ENCODE results near the gene ACTR1A.
"Not testable (repeated sequence)": the region's sequence is repeated elsewhere in the genome, so short reads cannot be mapped to it uniquely, and the experiment has no call there.

ACTR1A gene

DNA sequence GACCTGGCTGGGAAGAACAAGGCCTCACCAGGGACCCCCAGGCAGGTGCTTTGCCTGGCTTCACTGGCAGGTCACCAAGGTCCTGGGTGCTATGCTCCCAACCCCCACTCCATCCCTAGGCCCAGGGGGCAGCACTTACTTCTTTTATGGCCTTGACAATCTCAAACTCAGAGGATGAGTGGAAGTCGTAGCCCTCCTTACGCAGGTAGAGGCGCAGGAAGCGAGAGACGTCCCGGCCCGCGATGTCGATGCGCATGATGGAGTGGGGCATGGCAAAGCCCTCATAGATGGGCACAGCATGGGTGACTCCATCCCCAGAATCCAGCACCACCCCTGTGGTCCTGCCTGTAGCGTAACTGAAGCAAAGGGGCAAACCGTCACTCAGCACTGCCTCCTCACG is 18.5 kb downstream of the ACTR1A start:
- DNase-seq (ENCODE audit: low read depth) = no peak

DNA sequence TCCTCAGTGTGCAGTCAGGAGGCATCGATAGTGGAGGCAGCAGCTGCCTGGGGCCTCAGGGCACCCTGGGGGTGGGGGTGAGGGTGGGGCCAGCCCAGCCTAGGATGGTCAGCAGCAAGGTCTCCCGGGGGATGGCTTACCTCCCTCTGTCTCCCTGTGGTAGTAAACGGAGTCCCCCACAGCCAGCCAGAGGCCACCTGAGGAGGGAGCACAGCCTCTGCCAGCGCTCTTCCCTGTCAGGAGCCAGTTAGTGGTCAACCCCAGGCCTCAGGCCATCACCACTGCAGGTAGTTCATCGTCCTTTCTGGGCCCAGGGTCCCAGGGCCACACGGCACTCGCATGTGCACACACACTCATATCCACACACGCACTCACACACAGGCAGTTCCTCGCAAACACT is 22.1 kb downstream of the ACTR1A start:
- no peak for DNase-seq (ENCODE audit: low read depth)

DNA sequence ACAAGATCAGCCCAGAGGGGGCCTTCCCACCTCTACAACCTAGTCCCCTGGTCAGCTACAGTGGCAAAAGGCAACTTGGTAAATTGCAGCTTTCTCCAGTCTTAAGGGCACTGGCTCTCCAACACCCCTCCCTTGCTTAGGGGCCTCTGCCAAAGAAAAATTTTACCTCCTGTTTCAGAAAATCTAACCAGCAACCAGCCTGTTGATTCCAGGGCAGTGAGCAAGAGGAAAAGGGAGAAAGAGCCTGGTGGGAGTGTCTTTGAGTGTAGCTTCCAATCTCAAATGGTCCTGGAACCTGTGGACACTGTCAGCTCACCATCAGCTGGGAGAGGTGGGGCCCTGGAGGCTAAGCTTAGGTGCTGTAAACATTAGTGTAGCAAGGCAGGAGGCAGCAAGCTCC is 22.9 kb downstream of the ACTR1A start:
- no peak for DNase-seq (ENCODE audit: low read depth)

DNA sequence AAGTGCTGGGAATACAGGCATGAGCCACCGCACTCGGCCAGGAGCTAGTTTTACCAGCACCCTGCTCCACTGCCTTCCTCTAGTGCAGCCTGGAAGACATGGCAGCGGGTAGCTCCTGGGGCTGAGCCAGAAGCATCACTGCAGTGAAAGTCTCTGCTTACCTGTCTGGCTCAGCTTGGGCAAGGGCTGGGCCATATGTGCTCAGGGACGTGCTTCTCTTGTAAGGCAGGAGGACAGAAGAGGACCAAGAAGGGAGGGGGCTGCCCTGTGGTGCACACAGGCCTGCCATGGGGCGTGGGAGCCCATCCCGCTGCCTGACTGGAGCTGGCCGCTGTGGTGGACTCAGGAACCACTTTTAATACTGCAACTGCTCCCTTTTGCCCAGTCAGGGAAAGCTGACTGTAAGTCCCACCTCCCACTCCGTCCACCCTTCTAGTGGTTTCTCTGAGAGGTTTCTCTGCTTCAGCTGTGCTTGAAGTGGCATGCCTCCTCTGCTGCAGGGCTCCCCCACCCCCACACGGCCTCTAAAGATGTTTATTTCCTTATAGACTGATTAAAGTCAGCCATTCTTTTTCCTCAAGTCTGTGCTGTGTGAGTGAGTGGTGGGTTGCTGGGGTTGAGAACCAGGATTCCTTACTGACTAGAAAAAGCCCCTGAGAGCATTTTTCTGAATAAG is 25.9 kb downstream of the ACTR1A start:
- no peak for DNase-seq (ENCODE audit: low read depth)

DNA sequence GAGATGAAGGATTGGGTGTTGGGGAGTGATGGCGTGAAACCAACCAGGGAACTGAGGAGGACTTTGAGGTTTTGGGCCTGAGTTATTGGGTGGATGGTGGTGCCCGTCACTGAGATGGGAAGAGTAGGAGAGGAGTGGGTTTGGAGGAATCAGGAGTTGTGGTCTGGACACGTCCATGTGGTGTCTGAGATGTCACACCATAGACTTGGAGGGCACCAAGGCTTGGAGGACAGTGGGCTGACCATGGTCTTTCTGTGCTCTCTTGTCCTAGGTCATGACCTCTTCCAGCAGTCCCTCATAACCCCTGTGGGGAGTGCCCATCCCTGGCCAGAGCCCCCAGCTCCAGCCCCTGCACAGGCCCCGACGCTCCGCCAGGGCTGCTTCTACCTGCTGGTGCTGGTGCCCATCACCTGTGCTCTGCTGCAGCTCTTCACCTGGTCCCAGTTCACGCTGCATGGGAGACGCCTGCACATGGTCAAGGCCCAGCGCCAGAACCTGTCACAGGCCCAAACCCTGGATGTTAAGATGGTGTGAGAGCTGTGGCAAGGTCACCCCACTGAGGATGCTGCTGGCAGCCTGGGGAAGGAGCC is 27.0 kb downstream of the ACTR1A start:
- DNase-seq (ENCODE audit: low read depth) = no peak

DNA sequence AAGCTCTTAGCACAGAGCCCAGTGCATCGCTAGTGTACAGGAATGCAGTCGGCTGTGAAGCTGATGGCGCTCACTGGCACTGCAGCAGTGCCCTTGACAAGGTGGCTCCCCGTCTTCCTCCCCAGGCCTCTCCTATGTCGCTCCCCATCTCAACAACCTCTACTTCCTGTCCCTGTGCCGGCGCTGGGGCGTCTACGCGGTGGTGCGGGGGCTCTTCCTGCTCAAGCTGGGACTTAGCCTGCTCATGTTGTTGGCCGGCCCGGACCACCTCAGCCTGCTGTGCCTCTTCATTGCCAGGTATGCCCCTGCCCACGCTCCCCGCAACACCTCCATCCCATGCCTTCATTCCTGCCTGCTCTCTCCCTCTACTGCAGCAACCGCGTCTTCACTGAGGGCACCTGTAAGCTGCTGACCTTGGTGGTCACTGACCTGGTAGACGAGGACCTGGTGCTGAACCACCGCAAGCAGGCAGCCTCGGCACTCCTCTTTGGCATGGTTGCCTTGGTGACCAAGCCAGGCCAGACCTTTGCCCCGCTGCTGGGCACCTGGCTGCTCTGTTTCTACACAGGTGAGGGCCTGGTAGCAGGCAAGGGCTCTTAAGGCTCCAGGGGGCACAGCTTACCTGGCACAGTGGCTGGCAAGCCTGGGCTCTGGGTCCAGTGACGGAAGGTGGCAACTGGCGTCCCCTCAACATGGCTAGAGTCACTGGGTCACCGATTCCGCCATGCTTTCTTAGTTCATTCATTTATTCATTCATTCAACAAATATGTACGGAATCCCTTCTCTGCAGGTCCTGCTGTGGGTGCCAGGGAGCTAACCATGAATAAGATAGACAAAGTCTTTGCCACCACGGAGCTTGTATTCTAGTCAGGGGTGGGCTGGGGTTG is 28.8 kb downstream of the ACTR1A start:
- DNase-seq (ENCODE audit: low read depth) = no peak

DNA sequence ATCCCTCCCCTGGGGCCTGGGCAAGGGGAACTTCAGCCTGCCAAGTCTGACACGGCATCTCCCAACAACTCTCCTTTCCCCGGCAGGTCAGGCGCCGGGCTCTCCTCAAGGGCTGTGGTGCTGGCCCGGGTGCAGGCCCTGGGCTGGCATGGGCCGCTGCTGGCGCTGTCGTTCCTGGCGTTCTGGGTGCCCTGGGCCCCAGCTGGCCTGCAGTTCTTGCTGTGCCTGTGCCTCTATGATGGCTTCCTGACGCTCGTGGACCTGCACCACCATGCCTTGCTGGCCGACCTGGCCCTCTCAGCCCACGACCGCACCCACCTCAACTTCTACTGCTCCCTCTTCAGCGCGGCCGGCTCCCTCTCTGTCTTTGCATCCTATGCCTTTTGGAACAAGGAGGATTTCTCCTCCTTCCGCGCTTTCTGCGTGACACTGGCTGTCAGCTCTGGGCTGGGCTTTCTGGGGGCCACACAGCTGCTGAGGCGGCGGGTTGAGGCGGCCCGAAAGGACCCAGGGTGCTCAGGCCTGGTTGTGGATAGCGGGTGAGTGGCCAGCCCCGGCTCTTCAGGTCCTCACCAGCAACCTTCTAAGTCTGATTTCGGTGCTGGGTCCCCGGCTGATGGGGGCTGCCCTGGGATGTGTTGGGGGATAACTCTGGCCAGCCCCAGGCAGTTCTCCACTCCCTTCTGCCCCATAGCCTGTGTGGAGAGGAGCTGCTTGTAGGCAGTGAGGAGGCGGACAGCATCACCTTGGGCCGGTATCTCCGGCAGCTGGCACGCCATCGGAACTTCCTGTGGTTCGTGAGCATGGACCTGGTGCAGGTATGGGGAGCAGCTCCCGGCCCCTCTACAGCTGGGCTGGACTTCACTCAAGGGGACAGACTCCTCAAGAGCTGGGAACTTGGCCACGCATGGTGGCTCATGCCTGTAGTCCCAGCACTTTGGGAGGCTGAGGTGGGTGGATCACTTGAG is 31.6 kb downstream of the ACTR1A start:
- DNase-seq (ENCODE audit: low read depth) = no peak

DNA sequence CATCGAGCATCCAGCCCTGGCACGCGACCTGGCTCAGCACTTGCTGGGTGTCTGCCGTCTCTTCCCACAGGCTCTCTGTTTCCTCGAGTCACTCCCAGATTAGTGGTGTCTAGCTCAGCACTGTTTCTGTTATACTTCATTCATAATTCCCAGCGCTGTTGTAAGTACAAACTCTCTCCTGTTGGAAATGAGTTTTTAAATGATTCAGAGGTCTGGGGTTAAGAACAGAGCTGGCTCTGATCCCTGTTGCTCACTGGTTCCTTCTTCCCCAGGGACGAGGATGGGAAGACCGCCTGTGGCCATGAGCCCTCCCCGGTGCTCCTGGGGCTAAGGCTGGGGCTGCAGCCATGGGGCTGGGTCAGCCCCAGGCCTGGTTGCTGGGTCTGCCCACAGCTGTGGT is 33.8 kb downstream of the ACTR1A start:
- DNase-seq (ENCODE audit: low read depth) = no peak

DNA sequence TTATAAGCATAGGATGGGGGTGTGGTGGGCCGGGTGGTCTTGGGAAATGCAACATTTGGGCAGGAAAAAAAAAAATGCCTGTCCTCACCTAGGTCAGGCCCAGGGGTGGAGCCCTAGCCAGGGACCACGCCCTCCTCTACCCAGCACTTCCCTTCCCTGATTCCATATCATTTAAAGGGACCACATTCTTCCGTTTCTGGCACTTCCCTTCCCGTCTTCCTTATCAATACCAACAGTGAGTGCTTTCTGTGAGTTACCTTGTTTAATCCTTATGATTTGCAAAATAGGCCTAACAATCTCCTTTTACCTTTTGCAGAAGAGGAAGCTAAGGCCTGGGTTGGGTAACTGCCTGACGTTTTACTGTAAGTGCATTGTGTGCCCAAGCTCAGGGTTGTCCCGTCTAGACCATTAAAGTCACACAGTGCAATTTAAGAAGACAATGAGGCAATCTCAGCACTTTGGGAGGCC is 34.5 kb downstream of the ACTR1A start:
- DNase-seq (ENCODE audit: low read depth) = no peak

DNA sequence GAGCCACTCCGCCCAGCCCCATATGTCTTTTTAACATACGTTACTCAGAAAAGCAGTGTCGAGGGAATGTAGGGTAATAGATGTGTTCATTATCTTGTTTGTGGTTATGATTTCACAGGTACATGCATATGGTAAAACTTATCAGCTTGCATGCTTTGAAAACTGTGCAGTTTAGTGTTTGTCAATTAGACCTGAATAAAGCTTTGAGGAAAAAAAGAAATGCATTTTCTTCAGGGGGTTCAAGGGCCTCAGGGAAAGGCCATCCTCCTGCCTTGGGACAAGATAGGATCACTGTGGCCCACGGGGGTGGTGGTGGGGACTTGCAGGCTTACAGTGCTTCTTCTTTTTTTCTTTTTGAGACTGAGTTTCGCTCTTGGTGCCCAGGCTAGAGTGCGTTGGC is 35.2 kb downstream of the ACTR1A start:
- no peak for DNase-seq (ENCODE audit: low read depth)

DNA sequence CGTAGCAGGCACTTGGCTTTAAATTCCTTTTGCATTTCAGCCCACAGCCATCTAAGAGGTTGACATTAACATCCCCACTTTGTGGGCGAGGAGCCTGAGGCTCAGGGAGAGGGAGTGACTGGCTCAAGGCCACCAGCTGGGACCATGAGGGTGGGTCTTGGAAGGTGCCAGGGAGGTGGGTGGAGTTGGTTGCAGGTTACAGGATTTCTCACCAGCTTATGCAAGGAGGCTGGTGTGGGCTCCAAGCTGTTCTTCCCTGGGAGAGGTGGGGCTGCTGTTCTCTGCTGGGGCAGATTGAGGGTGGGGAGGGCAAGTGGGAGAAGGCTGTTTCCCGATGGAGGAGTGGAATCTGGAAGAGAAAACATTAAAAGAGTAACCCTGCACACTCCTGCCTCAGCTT is 37.0 kb downstream of the ACTR1A start:
- no peak for DNase-seq (ENCODE audit: low read depth)

DNA sequence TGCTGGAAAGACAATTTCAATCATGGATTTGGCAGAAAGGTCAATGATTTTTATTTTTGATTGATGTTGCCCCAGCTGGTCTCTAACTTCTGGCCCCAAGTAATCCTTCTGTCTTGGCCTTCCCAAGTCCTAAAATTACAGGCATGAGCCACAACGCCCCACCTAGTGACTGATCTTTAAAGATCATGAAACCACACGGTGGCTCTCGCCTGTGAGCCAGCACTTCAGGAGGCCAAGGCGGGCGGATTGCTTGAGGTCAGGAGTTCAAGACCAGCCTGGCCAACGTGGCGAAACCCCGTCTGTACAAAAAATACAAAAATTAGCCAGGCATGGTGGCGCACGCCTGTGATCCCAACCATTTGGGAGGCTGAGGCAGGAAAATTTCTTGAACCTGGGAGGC is 38.5 kb downstream of the ACTR1A start:
- DNase-seq (ENCODE audit: low read depth) = no peak

DNA sequence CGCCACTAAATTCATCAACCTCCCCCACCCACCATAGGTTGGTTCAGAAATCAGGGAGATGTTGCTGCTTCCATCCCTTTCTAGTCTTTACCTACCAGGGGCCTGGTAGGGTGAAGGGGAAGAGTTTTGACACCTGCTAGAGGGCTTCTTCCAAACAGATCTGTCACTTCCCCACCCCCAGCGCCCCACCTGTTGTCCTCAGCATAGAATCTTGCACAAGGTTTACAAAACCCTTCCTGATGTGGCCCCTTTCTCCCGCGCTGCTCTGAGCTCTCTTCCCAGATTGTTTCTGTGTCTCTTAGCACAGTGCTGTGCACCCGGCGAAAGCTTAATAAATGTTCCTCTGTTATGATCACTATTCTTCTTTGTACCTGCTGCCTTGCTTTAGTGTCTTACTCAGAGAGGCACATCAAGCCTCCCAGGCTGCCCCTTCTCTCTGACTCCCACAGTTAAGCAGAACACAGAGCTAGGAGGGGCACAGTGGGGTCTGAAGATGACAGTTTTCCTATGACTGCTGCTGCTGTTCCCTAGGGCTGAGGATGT is 39.9 kb downstream of the ACTR1A start:
- DNase-seq (ENCODE audit: low read depth) = no peak

DNA sequence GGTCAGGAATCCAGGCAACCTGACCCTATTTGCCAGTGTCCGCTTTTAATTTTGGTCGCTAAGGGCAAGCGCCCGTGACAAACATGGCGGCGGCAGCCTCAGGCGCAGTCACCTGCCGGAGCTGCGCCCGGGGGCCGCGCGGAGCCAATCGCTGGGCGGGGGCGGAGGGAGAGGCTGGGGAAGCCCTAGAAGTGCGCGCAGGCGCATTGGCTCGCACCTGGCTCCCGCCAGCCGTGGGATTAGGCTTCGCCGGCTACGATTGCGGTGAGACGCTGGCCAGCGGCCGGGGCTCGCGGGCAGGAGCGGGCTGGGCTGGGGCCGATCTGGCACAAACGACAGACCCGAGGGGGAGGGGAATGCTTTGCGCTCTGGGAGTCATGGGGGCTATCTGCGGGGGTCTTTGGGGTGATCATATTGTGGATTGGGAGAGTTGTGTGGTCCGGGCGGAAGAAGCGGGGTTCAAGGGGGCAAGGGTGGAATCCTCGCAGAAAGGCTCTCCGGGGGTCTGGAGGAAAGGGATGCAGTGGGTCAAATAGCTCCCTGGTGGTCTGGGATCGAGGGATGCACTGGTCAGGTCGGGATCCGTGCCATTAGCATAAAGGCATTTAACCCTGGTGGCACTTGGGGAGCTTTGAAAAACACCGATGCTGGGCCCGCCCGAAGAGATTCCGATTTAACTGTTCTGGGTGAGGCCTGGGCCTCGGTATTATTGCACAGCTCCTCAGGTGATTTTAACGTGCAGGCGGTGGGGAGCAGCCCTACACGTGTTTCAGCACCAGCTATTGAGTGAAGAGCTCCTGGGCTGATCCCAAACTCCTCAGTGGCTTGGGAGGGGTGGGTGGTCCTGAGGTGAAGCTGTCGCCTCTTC is 41.1 kb downstream of the ACTR1A start:
- DNase-seq (ENCODE audit: low read depth) = peak; percentile 92

DNA sequence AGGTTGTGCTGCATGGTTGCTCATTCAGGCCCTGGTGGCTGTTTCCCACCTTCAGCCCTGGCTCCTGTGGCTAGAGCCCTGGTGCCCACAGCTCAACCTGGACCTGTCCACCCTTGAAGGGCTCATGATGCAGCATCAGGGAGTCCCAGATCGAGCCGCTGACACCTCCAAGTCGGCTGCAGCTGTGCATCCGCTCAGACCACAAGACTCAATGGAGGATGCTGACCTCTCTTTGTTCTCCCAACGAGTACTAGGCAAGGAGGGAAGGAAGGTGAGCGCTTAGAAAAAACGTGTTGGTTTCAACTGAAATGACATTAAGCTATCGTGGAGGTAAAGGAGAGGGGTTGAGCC is 41.7 kb downstream of the ACTR1A start:
- DNase-seq (ENCODE audit: low read depth) = no peak

DNA sequence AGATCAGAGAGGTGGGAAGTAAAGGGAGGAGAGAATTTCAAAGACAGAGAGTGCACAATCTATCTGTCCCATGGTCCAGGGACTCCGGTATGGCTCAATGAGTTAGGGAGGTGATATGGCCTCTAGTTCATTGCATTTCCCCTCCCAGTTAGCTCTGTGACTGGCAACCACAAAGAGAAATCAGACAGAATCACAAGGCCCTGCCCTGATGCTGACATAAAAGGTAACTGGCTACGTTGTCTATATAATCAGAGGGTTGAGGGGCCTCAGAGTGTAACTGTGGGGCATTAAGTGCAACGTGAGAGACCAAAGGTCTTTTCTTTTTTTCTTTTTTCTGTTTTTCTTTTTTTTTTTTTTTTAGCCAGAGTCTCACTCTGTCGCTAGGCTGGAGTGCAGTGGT is 43.9 kb downstream of the ACTR1A start:
- DNase-seq (ENCODE audit: low read depth) = no peak

DNA sequence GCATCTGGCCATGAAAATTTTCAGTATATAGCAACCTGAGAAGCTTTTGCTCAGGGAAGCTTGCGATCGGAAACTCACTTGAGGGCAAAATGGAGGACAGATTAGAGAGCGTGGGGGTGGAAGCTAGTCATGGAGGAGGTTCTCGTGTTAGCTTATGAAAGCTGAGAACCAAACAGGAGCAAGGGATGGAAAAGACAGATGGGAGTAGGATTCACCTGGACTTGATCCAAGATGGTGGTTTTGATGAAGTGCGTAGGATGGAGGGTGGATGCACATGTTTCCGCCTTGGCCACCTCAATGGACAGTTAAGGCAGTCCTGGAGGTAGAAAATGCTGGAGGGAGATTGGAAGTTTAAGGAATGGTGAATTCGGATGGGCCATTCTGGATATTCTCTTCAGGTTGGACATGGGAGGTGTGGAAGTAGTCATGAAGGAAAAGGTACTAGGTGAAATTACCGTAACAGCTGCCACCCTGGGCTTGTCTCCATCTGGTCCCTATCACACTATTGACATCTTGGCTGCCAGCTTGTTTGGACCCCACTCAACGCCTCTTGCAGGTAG is 44.8 kb downstream of the ACTR1A start:
- DNase-seq (ENCODE audit: low read depth) = no peak

DNA sequence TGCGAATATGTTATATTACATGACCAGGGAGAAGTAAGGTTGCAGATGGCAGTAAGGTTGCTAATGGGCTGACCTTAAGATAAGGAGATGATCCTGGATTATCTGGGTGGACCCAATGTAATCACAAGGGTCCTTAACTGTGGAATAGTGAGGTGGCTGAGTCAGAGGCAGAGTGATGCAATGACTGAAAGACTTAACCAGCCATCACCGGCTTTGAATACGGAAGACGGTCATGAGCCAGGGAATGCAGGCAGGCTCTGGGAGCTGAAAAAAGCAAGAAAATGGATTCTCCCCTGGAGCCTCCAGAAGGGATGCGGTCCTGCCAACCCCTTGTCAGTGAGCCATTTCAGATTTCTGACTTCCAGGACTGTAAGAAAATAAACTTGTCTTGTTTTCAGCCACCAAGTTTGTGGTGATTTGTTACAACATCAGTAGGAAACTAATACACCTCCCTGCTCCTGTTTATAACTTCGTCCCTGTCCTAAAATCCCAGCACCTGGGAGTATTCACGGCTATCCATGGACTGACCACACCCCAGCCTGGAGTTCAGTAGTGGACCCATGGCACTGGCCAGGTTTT is 46.5 kb downstream of the ACTR1A start:
- no peak for DNase-seq (ENCODE audit: low read depth)

DNA sequence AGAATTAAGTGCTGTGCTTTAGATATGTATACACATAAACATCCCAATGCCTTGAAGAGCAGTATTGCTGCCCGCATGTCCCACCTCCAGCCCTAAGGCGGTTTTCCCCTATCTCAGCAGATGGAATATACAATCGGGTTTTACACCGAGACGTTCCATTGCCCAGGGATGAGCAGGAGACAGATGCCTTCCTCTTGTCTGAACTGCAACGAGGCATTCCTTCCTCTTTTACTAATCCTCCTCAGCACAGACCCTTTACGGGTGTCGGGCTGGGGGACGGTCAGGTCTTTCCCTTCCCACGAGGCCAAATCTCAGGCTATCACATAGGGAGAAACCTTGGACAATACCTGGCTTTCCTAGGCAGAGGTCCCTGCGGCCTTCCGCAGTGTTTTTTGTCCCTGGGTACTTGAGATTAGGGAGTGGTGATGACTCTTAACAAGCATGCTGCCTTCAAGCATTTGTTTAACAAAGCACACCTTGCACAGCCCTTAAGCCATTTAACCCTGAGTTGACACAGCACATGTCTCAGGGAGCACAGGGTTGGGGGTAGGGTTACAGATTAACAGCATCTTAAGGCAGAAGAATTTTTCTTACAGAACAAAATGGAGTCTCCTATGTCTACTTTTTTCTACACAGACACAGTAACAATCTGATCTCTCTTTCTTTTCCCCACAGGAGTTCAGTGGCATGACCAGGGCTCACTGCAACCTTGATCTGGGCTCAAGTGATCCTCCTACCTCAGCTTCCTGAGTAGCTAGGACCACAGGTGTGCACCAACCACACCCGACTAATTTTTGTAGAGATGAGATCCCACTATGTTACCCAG is 47.6 kb downstream of the ACTR1A start:
- DNase-seq (ENCODE audit: low read depth) = not testable (repeated sequence)

Data from stimulated activated CD8-positive, alpha-beta memory T cell treated with anti-CD3 and anti-CD28 coated beads, Interleukin-4, amount 100 ng/mL, for 24 hours (primary cell).